HuH-7.5 (cell line): ENCODE measurements around the gene MFSD6L.
"Not testable (repeated sequence)": the region's sequence is repeated elsewhere in the genome, so short reads cannot be mapped to it uniquely, and the experiment has no call there.

ENCODE experiments used
- DNase-seq: peaks from one replicate; pipeline ENCODE4 v3.0.0; 2011; ENCODE audit warnings: low spot score

Gene MFSD6L

GRCh38 chr17:8825802-8826201 is 26.6 kb upstream of the MFSD6L start:
- no peak for DNase-seq

GRCh38 chr17:8823279-8823678 is 24.1 kb upstream of the MFSD6L start:
- DNase-seq, result no peak

GRCh38 chr17:8822401-8823035 is 23.4 kb upstream of the MFSD6L start:
- DNase-seq, result no peak

GRCh38 chr17:8821446-8822105 is 22.4 kb upstream of the MFSD6L start:
- no peak for DNase-seq

GRCh38 chr17:8820311-8821010 is 21.3 kb upstream of the MFSD6L start:
- DNase-seq, result no peak

- DNase-seq, result no peak
Measured at GRCh38 chr17:8818654-8819330, 19.6 kb upstream of the MFSD6L start.

- DNase-seq, result no peak
Measured at GRCh38 chr17:8818047-8818446, 18.9 kb upstream of the MFSD6L start.

- DNase-seq, result no peak
Measured at GRCh38 chr17:8806926-8807550, 7.9 kb upstream of the MFSD6L start.

- no peak for DNase-seq
Measured at GRCh38 chr17:8806253-8806925, 7.2 kb upstream of the MFSD6L start.

- not testable (repeated sequence) for DNase-seq
Measured at GRCh38 chr17:8805396-8805795, 6.2 kb upstream of the MFSD6L start.

GRCh38 chr17:8803531-8804420 is 4.6 kb upstream of the MFSD6L start:
- DNase-seq, result no peak

GRCh38 chr17:8801135-8801840 is 2.1 kb upstream of the MFSD6L start:
- no peak for DNase-seq

- no peak for DNase-seq
Measured at GRCh38 chr17:8800656-8801055, 1.5 kb upstream of the MFSD6L start.

- no peak for DNase-seq
Measured at GRCh38 chr17:8799570-8800212, 526 bp upstream of the MFSD6L start.

- DNase-seq, result no peak
Measured at GRCh38 chr17:8798176-8798845, 854 bp downstream of the MFSD6L start.

GRCh38 chr17:8797621-8798175 is 1.5 kb downstream of the MFSD6L start:
- no peak for DNase-seq

- no peak for DNase-seq
Measured at GRCh38 chr17:8794636-8795035, 4.5 kb downstream of the MFSD6L start.

- no peak for DNase-seq
Measured at GRCh38 chr17:8793649-8794048, 5.5 kb downstream of the MFSD6L start.

GRCh38 chr17:8792646-8793045 is 6.5 kb downstream of the MFSD6L start:
- DNase-seq, result no peak
